HG03196 (cell line): ENCODE data around the gene TMEM273.

Experiments
- ATAC-seq: cut with Tn5 transposase; IDR thresholded peaks from one replicate; pipeline ENCODE4 v1.9.1; 2021; ENCODE audit not compliant: unreplicated experiment

The TMEM273 gene

GRCh38 chr10:49165259-49165658, 22.9 kb downstream of the TMEM273 start:
- no peak for ATAC-seq

- ATAC-seq, result peak; percentile 54
These were observed 23.5 kb downstream of the TMEM273 start for GRCh38 chr10:49164559-49165188.

- no peak for ATAC-seq
These were observed 24.4 kb downstream of the TMEM273 start for GRCh38 chr10:49163741-49164140.

GRCh38 chr10:49162761-49163310, 25.4 kb downstream of the TMEM273 start:
- ATAC-seq, result no peak

- ATAC-seq, result no peak
These were observed 26.1 kb downstream of the TMEM273 start for GRCh38 chr10:49162063-49162462.

GRCh38 chr10:49161411-49161997, 26.7 kb downstream of the TMEM273 start:
- ATAC-seq, result no peak

GRCh38 chr10:49160814-49161213, 27.4 kb downstream of the TMEM273 start:
- ATAC-seq, result no peak

- ATAC-seq, result no peak
These were observed 28.1 kb downstream of the TMEM273 start for GRCh38 chr10:49160110-49160509.

- ATAC-seq, result no peak
These were observed 29.3 kb downstream of the TMEM273 start for GRCh38 chr10:49158915-49159314.

- no peak for ATAC-seq
These were observed 29.8 kb downstream of the TMEM273 start for GRCh38 chr10:49158404-49158803.

GRCh38 chr10:49157229-49157628, 31.0 kb downstream of the TMEM273 start:
- no peak for ATAC-seq

GRCh38 chr10:49154641-49155040, 33.5 kb downstream of the TMEM273 start:
- ATAC-seq, result no peak

GRCh38 chr10:49153971-49154370, 34.2 kb downstream of the TMEM273 start:
- no peak for ATAC-seq

GRCh38 chr10:49153115-49153514, 35.1 kb downstream of the TMEM273 start:
- no peak for ATAC-seq

- no peak for ATAC-seq
These were observed 35.5 kb downstream of the TMEM273 start for GRCh38 chr10:49152663-49153062.

GRCh38 chr10:49152037-49152436, 36.2 kb downstream of the TMEM273 start:
- ATAC-seq, result no peak

GRCh38 chr10:49151481-49151880, 36.7 kb downstream of the TMEM273 start:
- no peak for ATAC-seq

GRCh38 chr10:49151025-49151445, 37.2 kb downstream of the TMEM273 start:
- no peak for ATAC-seq

GRCh38 chr10:49150426-49150825, 37.8 kb downstream of the TMEM273 start:
- ATAC-seq, result no peak

- ATAC-seq, result no peak
These were observed 38.3 kb downstream of the TMEM273 start for GRCh38 chr10:49149881-49150280.

- ATAC-seq, result no peak
These were observed 44.0 kb downstream of the TMEM273 start for GRCh38 chr10:49144058-49144720.

- no peak for ATAC-seq
These were observed 44.9 kb downstream of the TMEM273 start for GRCh38 chr10:49143249-49143648.
